GM12878 (cell line): ENCODE data around the gene BRME1. TPM values are rescaled to one million over a fixed set of nuclear protein-coding genes. Genes with fewer than 3 reads are reported as not detected.

Source experiments
- ATAC-seq: fragments of 200-7000 bp; cut with Tn5 transposase; 3 replicates; pipeline ENCODE4 v1.9.1; 2020; ENCODE audit warnings: mild to moderate bottlenecking, moderate library complexity
- BruUV-seq: library from RNA; stranded (reverse); fragments of 400-500 nt; replicated peaks from 2 replicates; lab custom pipeline; 2021; lab: Mats Ljungman, UMichigan
- CTCF ChIA-PET: fragments of 300-600 bp; sonication (Branson Sonifier 250); formaldehyde crosslinking; extraction: SDS; loops from one replicate; lab custom pipeline; 2021; ENCODE audit warnings: inconsistent platforms; lab: Yijun Ruan, JAX
- POLR2A ChIA-PET: fragments of 350-600 bp; formaldehyde crosslinking; extraction: SDS; loops from one replicate; lab custom pipeline; 2021; ENCODE audit warnings: inconsistent platforms; lab: Charles Lee
- RAD21 ChIA-PET: fragments of 300-600 bp; sonication (Branson Sonifier 250); formaldehyde crosslinking; loops from one replicate; lab custom pipeline; 2023; ENCODE audit warnings: antibody characterized with exemption; ENCODE audit not compliant: unreplicated experiment; lab: Charles Lee
- SMC1A ChIA-PET: fragments of 300-600 bp; sonication (Branson Sonifier 250); formaldehyde crosslinking; loops from one replicate; lab custom pipeline; 2023; ENCODE audit not compliant: unreplicated experiment, uncharacterized antibody; lab: Charles Lee
- DNase-seq: peaks from one replicate; pipeline ENCODE4 v3.0.0-alpha.2; 2011; ENCODE audit warnings: low read depth, low spot score
- FAIRE-seq: peaks from 3 replicates; lab custom pipeline; 2011; peaks lifted over from hg19 to GRCh38; lab: Jason Lieb, UNC
- H2AFZ ChIP-seq: 2 replicates; pipeline ENCODE4 v1.6.0; 2011; ENCODE audit warnings: low read depth, low read length, control low read depth; ENCODE audit not compliant: control insufficient read depth
- H3K27ac ChIP-seq: 2 replicates; pipeline ENCODE4 v1.5.1; 2011; ENCODE audit warnings: control low read depth; ENCODE audit not compliant: control insufficient read depth, insufficient read depth
- H3K27me3 ChIP-seq, 2 experiments: replicated peaks in 1 of 2; 2 replicates each; pipeline versions ENCODE4 v1.6.0 to v1.6.1; 2011; ENCODE audit warnings: low read length in 1 of 2; ENCODE audit not compliant: control insufficient read depth in 2 of 2, insufficient read depth in 2 of 2
- H3K36me3 ChIP-seq, 2 experiments: 2 replicates each; pipeline ENCODE4 v1.5.1; 2011; ENCODE audit warnings: low read length in 1 of 2; ENCODE audit not compliant: control insufficient read depth in 2 of 2, insufficient read depth in 2 of 2
- H3K4me1 ChIP-seq: 2 replicates; pipeline ENCODE4 v1.6.1; 2011; ENCODE audit warnings: mild to moderate bottlenecking, low read length, moderate library complexity, mixed read lengths; ENCODE audit not compliant: control insufficient read depth, insufficient read depth
- H3K4me2 ChIP-seq: 2 replicates; pipeline ENCODE4 v1.6.0; 2011; ENCODE audit warnings: control low read depth; ENCODE audit not compliant: control insufficient read depth, insufficient read depth
- H3K4me3 ChIP-seq: fragments of 200-600 bp; sonication (generic); 2 replicates; pipeline ENCODE4 v1.5.1; 2016
- H3K79me2 ChIP-seq: 2 replicates; pipeline ENCODE4 v1.6.0; 2011; ENCODE audit warnings: low read length; ENCODE audit not compliant: control insufficient read depth, insufficient read depth
- H3K9ac ChIP-seq: 2 replicates; pipeline ENCODE4 v1.8.0; 2011; ENCODE audit warnings: low read length, control low read depth, mixed read lengths; ENCODE audit not compliant: control insufficient read depth, insufficient read depth
- H3K9me3 ChIP-seq: replicated peaks from 3 replicates; pipeline ENCODE4 v1.5.1; 2011; ENCODE audit warnings: mild to moderate bottlenecking, low read length; ENCODE audit not compliant: control insufficient read depth, insufficient read depth
- H4K20me1 ChIP-seq: 2 replicates; pipeline ENCODE4 v1.6.0; 2011; ENCODE audit not compliant: control insufficient read depth, insufficient read depth
- CBFB ChIP-seq: IDR thresholded peaks from 2 replicates; pipeline ENCODE4 v1.6.1; 2016; ENCODE audit warnings: antibody characterized with exemption, low read depth
- CHD2 ChIP-seq: IDR thresholded peaks from 2 replicates; pipeline ENCODE4 v1.6.1; 2011; ENCODE audit warnings: low read depth, low read length, improper control_type of control experiment, borderline replicate concordance
- CREM ChIP-seq: IDR thresholded peaks from 2 replicates; pipeline ENCODE4 v1.6.1; 2014; ENCODE audit warnings: antibody characterized with exemption, low read depth
- E4F1 ChIP-seq: fragments of 450-650 bp; IDR thresholded peaks from 2 replicates; pipeline ENCODE4 v1.6.1; 2018; ENCODE audit warnings: borderline replicate concordance, mild to moderate bottlenecking; ENCODE audit not compliant: partially characterized antibody
- ETV6 ChIP-seq, 2 experiments: fragments of 450-650 bp in 1 of 2; IDR thresholded peaks in 1 of 2; conservative IDR thresholded peaks in 1 of 2; 2 replicates each; pipeline ENCODE4 v1.6.1; 2014; ENCODE audit warnings: antibody characterized with exemption in 1 of 2, borderline replicate concordance in 1 of 2, low read depth in 1 of 2, mild to moderate bottlenecking in 1 of 2, moderate library complexity in 1 of 2
- KLF5 ChIP-seq: fragments of 450-650 bp; IDR thresholded peaks from 2 replicates; pipeline ENCODE4 v1.6.1; 2014; ENCODE audit warnings: mild to moderate bottlenecking; ENCODE audit not compliant: partially characterized antibody
- NFYB ChIP-seq: IDR thresholded peaks from 2 replicates; pipeline ENCODE4 v1.6.1; 2011; ENCODE audit warnings: low read depth, mild to moderate bottlenecking, low read length, improper control_type of control experiment, moderate library complexity; ENCODE audit not compliant: insufficient read depth
- PBX3 ChIP-seq: IDR thresholded peaks from 2 replicates; pipeline ENCODE4 v1.6.1; 2011; ENCODE audit warnings: mild to moderate bottlenecking, low read depth, low read length, moderate library complexity; ENCODE audit not compliant: insufficient replicate concordance
- RAD51 ChIP-seq: fragments of 450-650 bp; IDR thresholded peaks from 2 replicates; pipeline ENCODE4 v1.6.1; 2016; ENCODE audit warnings: moderate library complexity, mild to moderate bottlenecking, inconsistent platforms
- RBBP5 ChIP-seq: fragments of 200-600 bp; sonication (generic); conservative IDR thresholded peaks from 2 replicates; pipeline ENCODE4 v1.6.1; 2016
- SP1 ChIP-seq: IDR thresholded peaks from one replicate; pipeline ENCODE4 v1.6.1; 2011; ENCODE audit warnings: low read depth, low read length
- SREBF2 ChIP-seq: IDR thresholded peaks from 2 replicates; pipeline ENCODE4 v1.6.1; 2012; ENCODE audit warnings: mild to moderate bottlenecking, low read length
- ZNF384 ChIP-seq: IDR thresholded peaks from 2 replicates; pipeline ENCODE4 v1.6.1; 2012; ENCODE audit warnings: low read depth, mild to moderate bottlenecking, low read length, improper control_type of control experiment, borderline replicate concordance
- WGBS: methylation state at CpG from one replicate; pipeline ENCODE4 v1.1.6; 2016; ENCODE audit warnings: low lambda C conversion rate; ENCODE audit not compliant: insufficient replicate concordance, insufficient coverage; ENCODE audit errors: missing lambda C conversion rate; 5-methylcytosine and 5-hydroxymethylcytosine counted together
- in situ Hi-C: fragments of 300-500 bp; cut with MboI; formaldehyde crosslinking; loops from 9 replicates; pipeline ENCODE4 v1.14.3; 2018; ENCODE audit warnings: mixed read lengths
- intact Hi-C: fragments of 100-400 bp; cut with micrococcal nuclease; formaldehyde crosslinking; loops from one replicate; pipeline ENCODE4 v1.14.2; 2022; ENCODE audit not compliant: unreplicated experiment
- polyA plus RNA-seq, 11 experiments: library from polyadenylated mRNA; depleted of rRNA in 4 of 11; unstranded in 6 of 11; stranded (reverse) in 5 of 11; fragments of >200 nt; fragmentation: Nextera tagmentation in 4 of 11; fragmentation: Illumina TruSeq in 1 of 11; extraction: Ambion mirVana in 4 of 11; extraction: Trizol in 1 of 11; gene quantifications; 1 replicate in 1 of 11; 2 replicates in 10 of 11; pipeline versions ENCODE4 v1.2.1 to v1.2.3, GENCODE V29; 2011 to 2016; ENCODE audit warnings: inconsistent platforms in 2 of 11, missing spikeins in 2 of 11, low read depth in 1 of 11
- total RNA-seq, 4 experiments: library from RNA; depleted of rRNA in 3 of 4; stranded (reverse); fragments of >200 nt in 3 of 4; fragmentation: Illumina TruSeq in 1 of 4; extraction: Trizol in 1 of 4; gene quantifications; 2 replicates each; pipeline versions ENCODE4 v1.2.1 to v1.2.3, GENCODE V29; 2013 to 2021

Gene BRME1
- total and polyA plus RNA-seq, 10 of the 15 experiments (the other 5 are each of a cell fraction or from before 2014, with no cell fraction given): 0.07 to 2.2 (median 1.1) TPM; not detected in 1

DNA sequence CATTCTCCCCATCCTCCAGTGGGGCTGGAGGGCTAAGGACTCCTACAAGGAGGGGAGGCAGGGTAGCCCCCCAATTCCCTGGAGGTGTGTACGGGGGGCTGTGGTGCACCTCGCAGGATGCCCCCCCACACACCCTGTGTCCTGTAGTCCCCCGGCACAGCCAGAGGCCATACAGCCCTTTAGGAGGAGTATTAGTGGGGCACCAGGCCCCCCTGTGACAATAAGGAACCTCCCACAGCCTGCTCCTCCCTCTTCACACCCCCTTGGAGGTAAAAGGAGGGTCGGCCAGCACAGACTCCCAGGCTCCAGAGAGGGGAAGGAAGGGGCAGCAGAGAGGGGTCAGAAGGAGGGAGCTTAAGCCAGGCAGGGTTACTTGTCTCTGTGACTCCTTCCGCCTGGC is 29.1 kb downstream of the BRME1 start, which contains the start of gene NANOS3:
TSS of gene NANOS3 (plus strand) at position 301 of the 400 bp plus-strand sequence. CDS start 115 bp downstream, outside the sequence.
- Histone ChIP-seq H3K4me2 (no peak within 1 kb of the TSS), H3K27me3 (no peaks in the 10 kb centered on the region), H3K27ac (no peak within 1 kb of the TSS), H4K20me1 (no peaks in the 10 kb centered on the region), H3K4me1 (peaks cover 17% of the 10 kb centered on the region), H2AFZ (no peak within 1 kb of the TSS), H3K9me3 (no peaks in the 10 kb centered on the region), H3K9ac (no peak within 1 kb of the TSS), H3K4me3 (no peak within 1 kb of the TSS), H3K36me3 (no peaks in the 10 kb centered on the region), H3K79me2 (no peaks in the 10 kb centered on the region)
- in situ Hi-C loops (loop anchor here (25.0 kb wide), 1 partner anchor 460 kb away; no protein-coding TSS in a partner anchor), intact Hi-C loops (no loop called here)
- no TSS peak for BruUV-seq
- SMC1A ChIA-PET: interaction anchor here (6.5 kb wide), 1 partner anchor 195 kb away, joined by 47 read pairs; the partner anchor contains the start of gene MISP3
- CTCF ChIA-PET: interaction anchor here (1.3 to 8.1 kb wide), 4 partner anchors 15 to 259 kb away, joined by 4 to 152 read pairs (median 62); partner anchors contain the start of genes ASF1B and MISP3
- RAD21 ChIA-PET: interaction anchor here (0.8 kb wide), 1 partner anchor 199 kb away, joined by 3 read pairs; no protein-coding TSS in a partner anchor
- no peak for FAIRE-seq
- POLR2A ChIA-PET: interaction anchor here (0.5 kb wide), 1 partner anchor 13 kb away, joined by 3 read pairs; no protein-coding TSS in a partner anchor
- TF ChIP-seq E4F1 (no peak), SP1 (no peak)
- no peak for ATAC-seq
- 22% methylated on average over 5 of the region's 5 CpGs for WGBS
- no peak for DNase-seq

GRCh38 chr19:13875824-13876223 is 30.1 kb downstream of the BRME1 start:
- Histone ChIP-seq H3K79me2 (no peaks in the 10 kb centered on the region), H3K9ac (no peak overlapping the region), H3K4me3 (no peak overlapping the region), H3K9me3 (no peaks in the 10 kb centered on the region), H3K27ac (no peak overlapping the region), H3K27me3 (no peaks in the 10 kb centered on the region), H4K20me1 (no peaks in the 10 kb centered on the region), H3K4me2 (no peak overlapping the region), H2AFZ (no peak overlapping the region), H3K4me1 (peaks cover 6% of the 10 kb centered on the region), H3K36me3 (no peaks in the 10 kb centered on the region)
- in situ Hi-C loops (loop anchor here (25.0 kb wide), 1 partner anchor 461 kb away; no protein-coding TSS in a partner anchor), intact Hi-C loops (no loop called here)
- ChIA-PET CTCF (interaction anchor here (0.9 to 6.8 kb wide), 4 partner anchors 13 to 260 kb away, joined by 3 to 43 read pairs (median 8); partner anchors contain the start of gene ASF1B), SMC1A (interaction anchor here (0.7 to 1.2 kb wide), 2 partner anchors 14 to 196 kb away, joined by 3 read pairs; no protein-coding TSS in a partner anchor), POLR2A (interaction anchor here (0.6 kb wide), 1 partner anchor 486 kb away, joined by 3 read pairs; no protein-coding TSS in a partner anchor), RAD21 (no interaction called here)
- no peak for FAIRE-seq
- no TSS peak for BruUV-seq
- no peak for ATAC-seq
- 55% methylated on average over 5 of the region's 5 CpGs for WGBS
- DNase-seq: no peak
- TF ChIP-seq CBFB (no peak), RBBP5 (no peak), NFYB (no peak), CHD2 (no peak), PBX3 (no peak), RAD51 (no peak), KLF5 (no peak), ETV6 (conservative IDR thresholded peaks at IDR 0.05 in 1 of 2, IDR thresholded peaks at IDR 0.05 in 1 of 2; ENCODE audit: borderline replicate concordance in 1 of 2, low read depth in 1 of 2) (no peak), CREM (no peak), ZNF384 (no peak), SREBF2 (no peak)
